Psoas muscle (tissue), 8 donors: ENCODE data around the gene CD300A. TPM values are rescaled to one million over a fixed set of nuclear protein-coding genes. Genes with fewer than 3 reads are reported as not detected.

Experiments used
- ATAC-seq, 4 donors: fragments of 200-7000 bp; cut with Tn5 transposase; one replicate each; pipeline ENCODE4 v1.9.1; 2020; ENCODE audit warnings: moderate library complexity in 3 of 4, mild to moderate bottlenecking in 2 of 4
- DNase-seq, 2 donors: peaks; one replicate each; pipeline ENCODE4 v3.0.0-alpha.2; 2020
- H3K27ac ChIP-seq: fragments of 200-600 bp; one replicate; pipeline ENCODE4 v1.8.0; 2022
- H3K27me3 ChIP-seq, 3 donors: fragments of 200-600 bp in 1 of 3; one replicate each; pipeline versions ENCODE4 v1.6.1 to v1.8.0; 2013 to 2022; ENCODE audit warnings: low read length in 2 of 3, mild to moderate bottlenecking in 2 of 3, moderate library complexity in 1 of 3; ENCODE audit not compliant: insufficient read depth in 3 of 3
- H3K36me3 ChIP-seq, 2 donors: fragments of 200-600 bp in 1 of 2; one replicate each; pipeline versions ENCODE4 v1.6.1 to v1.8.0; 2013 to 2022; ENCODE audit warnings: low read depth in 1 of 2, mild to moderate bottlenecking in 1 of 2, moderate library complexity in 1 of 2; ENCODE audit not compliant: insufficient read depth in 1 of 2
- H3K4me1 ChIP-seq: fragments of 200-600 bp; one replicate; pipeline ENCODE4 v1.8.0; 2022
- H3K4me3 ChIP-seq: fragments of 200-600 bp; one replicate; pipeline ENCODE4 v1.8.0; 2022; ENCODE audit warnings: mild to moderate bottlenecking
- H3K9me3 ChIP-seq: fragments of 200-600 bp; one replicate; pipeline ENCODE4 v1.8.0; 2022
- WGBS, 3 donors: extraction: QIAGEN DNeasy Blood & Tissue Kit; methylation state at CpG; one replicate each; pipeline versions ENCODE4 v1.1.6 to v1.1.7; 2013; 5-methylcytosine and 5-hydroxymethylcytosine counted together
- intact Hi-C, 2 donors: fragments of 100-400 bp; cut with DNase I; formaldehyde crosslinking; loops; one replicate each; pipeline versions ENCODE4 v1.11.0 to v1.14.2; 2022
- polyA plus RNA-seq, 3 donors: library from polyadenylated mRNA; stranded (reverse); fragments of 200-250 nt; gene quantifications; one replicate each; pipeline ENCODE4 v1.2.3, GENCODE V29; 2013
- total RNA-seq, 4 donors: library from RNA; stranded (reverse); fragmentation: NEBNext Ultra II Directional in 2 of 4; extraction: Animal tissue kit (Norgen Biotek cat#: 25700) in 2 of 4; gene quantifications; one replicate each; pipeline versions ENCODE4 v1.2.1 to v1.2.4, GENCODE V29; 2021 to 2023
- TF ChIP-seq, protein P1 (sequence below): fragments of 200-600 bp; IDR thresholded peaks from one replicate; pipeline ENCODE4 v1.8.0; 2022; ENCODE audit warnings: antibody characterized with exemption
- donor health status: healthy with polysubstance abuse.
- donor health status: DM: no; HTN: no; CAD: no; lungs with moderate emphysema.
- donor health status: Bipolar disorder and iron deficiency.
- donor health status: healthy.
- donor health status: DM: yes; HTN: yes; CAD: no.
- donor health status: DM: no; HTN: no; CAD: no.
- donor health status: DM: no; HTN: no; CAD: no.
- donor health status: DM: yes; HTN: yes; CAD: no.

CD300A gene
- total and polyA plus RNA-seq, 7 donors, result 0.29 to 2.4 (median 0.69) TPM

DNA sequence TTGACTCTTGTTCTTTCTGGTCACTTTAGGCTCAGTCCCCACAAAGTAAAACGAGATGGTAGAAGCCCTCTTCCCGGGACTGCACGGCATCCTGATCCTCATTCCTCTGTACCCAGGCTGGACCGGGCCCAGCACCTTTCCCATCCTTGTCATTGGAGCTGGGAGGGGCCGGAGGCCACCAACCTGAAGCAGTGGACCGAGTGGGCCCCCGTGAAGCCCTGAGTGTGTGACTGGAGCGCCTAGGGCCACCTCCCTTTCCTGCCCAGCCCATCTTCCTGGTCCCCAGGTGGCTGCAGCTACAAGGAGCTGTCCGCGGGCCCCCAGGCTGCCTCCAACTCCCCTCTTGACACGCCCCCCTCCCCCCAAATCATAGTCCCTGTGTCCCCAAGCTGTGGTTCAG, 17.1 kb upstream of the CD300A start:
- Histone ChIP-seq H3K4me1 (peaks cover 76% of the 10 kb centered on the region), H3K27me3 (no peaks in the 10 kb centered on the region), H3K9me3 (no peaks in the 10 kb centered on the region), H3K27ac (peak overlapping the region; percentile 92), H3K36me3 (peaks cover 0 to 14% of the 10 kb centered on the region in 2 donors), H3K4me3 (no peak overlapping the region)
- WGBS, 3 donors, result 63 to 80% (median 66%) methylated on average over 10 to 11 of the region's 11 CpGs
- DNase-seq (no peak), ATAC-seq (no peak)
- intact Hi-C loops, result no loop called here
- TF ChIP-seq, protein P1, sequence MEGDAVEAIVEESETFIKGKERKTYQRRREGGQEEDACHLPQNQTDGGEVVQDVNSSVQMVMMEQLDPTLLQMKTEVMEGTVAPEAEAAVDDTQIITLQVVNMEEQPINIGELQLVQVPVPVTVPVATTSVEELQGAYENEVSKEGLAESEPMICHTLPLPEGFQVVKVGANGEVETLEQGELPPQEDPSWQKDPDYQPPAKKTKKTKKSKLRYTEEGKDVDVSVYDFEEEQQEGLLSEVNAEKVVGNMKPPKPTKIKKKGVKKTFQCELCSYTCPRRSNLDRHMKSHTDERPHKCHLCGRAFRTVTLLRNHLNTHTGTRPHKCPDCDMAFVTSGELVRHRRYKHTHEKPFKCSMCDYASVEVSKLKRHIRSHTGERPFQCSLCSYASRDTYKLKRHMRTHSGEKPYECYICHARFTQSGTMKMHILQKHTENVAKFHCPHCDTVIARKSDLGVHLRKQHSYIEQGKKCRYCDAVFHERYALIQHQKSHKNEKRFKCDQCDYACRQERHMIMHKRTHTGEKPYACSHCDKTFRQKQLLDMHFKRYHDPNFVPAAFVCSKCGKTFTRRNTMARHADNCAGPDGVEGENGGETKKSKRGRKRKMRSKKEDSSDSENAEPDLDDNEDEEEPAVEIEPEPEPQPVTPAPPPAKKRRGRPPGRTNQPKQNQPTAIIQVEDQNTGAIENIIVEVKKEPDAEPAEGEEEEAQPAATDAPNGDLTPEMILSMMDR, result no peak

GRCh38 chr17:74449773-74450172, 16.7 kb upstream of the CD300A start:
- Histone ChIP-seq H3K27ac (peak overlapping the region; percentile 92), H3K4me1 (peaks cover 75% of the 10 kb centered on the region), H3K9me3 (no peaks in the 10 kb centered on the region), H3K27me3 (no peaks in the 10 kb centered on the region), H3K4me3 (no peak overlapping the region), H3K36me3 (peaks cover 0 to 14% of the 10 kb centered on the region in 2 donors)
- intact Hi-C loops, result loop anchor here in 1 of 2 donors (5.0 to 10.0 kb wide), 2 partner anchors 32 to 235 kb away; partner anchors contain the start of gene TTYH2
- DNase-seq (no peak), ATAC-seq (no peak)
- TF ChIP-seq, protein P1, result no peak
- 52 to 67% (median 55%) methylated on average over 5 of the region's 5 CpGs for WGBS, 3 donors

GRCh38 chr17:74450231-74450630, 16.2 kb upstream of the CD300A start:
- 95 to 96% (median 96%) methylated on average over 3 of the region's 3 CpGs for WGBS, 3 donors
- ATAC-seq (no peak), DNase-seq (no peak)
- no peaks in the 10 kb centered on the region for H3K27me3 ChIP-seq
- TF ChIP-seq, protein P1, result no peak
- H3K4me1 ChIP-seq, result peaks cover 75% of the 10 kb centered on the region
- peaks cover 0 to 14% of the 10 kb centered on the region in 2 donors for H3K36me3 ChIP-seq
- peak overlapping the region; percentile 92 for H3K27ac ChIP-seq
- no peaks in the 10 kb centered on the region for H3K9me3 ChIP-seq
- H3K4me3 ChIP-seq, result no peak overlapping the region
- intact Hi-C loops, result loop anchor here in 1 of 2 donors (5.0 to 10.0 kb wide), 2 partner anchors 33 to 235 kb away; partner anchors contain the start of gene TTYH2

- H3K27ac ChIP-seq, result peak overlapping the region; percentile 92
- H3K4me3 ChIP-seq, result no peak overlapping the region
- intact Hi-C loops, result loop anchor here in 1 of 2 donors (5.0 to 10.0 kb wide), 2 partner anchors 34 to 236 kb away; partner anchors contain the start of gene TTYH2
- peaks cover 70% of the 10 kb centered on the region for H3K4me1 ChIP-seq
- H3K36me3 ChIP-seq, result peaks cover 0 to 14% of the 10 kb centered on the region in 2 donors
- no peaks in the 10 kb centered on the region for H3K9me3 ChIP-seq
- H3K27me3 ChIP-seq, result no peaks in the 10 kb centered on the region
- WGBS, 3 donors, result 69 to 81% (median 71%) methylated on average over 13 of the region's 13 CpGs
- TF ChIP-seq, protein P1, result no peak
- ATAC-seq (no peak), DNase-seq (no peak)
These were observed 15.5 kb upstream of the CD300A start for GRCh38 chr17:74450925-74451403.
